ENCODE results near the gene PSG1.
"Not testable (repeated sequence)": the region's sequence is repeated elsewhere in the genome, so short reads cannot be mapped to it uniquely, and the experiment has no call there.

The PSG1 gene

DNA sequence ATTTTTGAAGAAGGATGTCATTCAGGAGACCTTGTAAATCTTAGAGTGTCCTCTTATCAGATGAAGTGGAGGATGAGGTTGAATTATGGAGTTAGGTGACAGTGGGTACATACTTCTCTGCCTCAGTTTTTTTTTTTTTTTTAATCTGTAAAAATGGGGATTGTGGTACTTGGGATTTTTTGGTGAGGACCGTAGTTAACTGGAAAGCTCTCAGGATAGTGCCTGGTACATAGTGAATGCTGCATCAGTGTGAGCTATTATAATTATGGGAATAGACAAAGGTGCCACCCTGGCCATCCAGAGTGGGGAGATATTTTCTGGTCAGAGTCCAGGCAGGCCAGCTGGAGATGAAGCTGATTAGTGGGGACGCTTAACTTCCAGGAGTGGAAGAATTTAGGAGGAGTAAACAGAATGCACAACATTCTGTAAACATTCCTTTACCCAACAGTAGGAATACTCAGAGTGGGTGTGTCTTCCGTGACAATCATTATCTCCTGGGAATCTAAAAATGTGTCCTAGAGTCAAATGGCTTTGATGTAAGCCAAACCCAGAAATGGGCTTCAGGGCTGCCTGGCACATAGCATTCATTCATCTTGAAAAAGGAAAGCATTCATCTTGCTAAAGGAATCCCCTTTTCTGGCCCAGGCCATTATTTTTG, 47.4 kb downstream of the PSG1 start:
- DNase-seq (ENCODE audit: low spot score); in situ Hi-C loops (cut with MboI; ENCODE audit: low sequenced_read_pairs, unreplicated experiment): not testable (repeated sequence)

DNA sequence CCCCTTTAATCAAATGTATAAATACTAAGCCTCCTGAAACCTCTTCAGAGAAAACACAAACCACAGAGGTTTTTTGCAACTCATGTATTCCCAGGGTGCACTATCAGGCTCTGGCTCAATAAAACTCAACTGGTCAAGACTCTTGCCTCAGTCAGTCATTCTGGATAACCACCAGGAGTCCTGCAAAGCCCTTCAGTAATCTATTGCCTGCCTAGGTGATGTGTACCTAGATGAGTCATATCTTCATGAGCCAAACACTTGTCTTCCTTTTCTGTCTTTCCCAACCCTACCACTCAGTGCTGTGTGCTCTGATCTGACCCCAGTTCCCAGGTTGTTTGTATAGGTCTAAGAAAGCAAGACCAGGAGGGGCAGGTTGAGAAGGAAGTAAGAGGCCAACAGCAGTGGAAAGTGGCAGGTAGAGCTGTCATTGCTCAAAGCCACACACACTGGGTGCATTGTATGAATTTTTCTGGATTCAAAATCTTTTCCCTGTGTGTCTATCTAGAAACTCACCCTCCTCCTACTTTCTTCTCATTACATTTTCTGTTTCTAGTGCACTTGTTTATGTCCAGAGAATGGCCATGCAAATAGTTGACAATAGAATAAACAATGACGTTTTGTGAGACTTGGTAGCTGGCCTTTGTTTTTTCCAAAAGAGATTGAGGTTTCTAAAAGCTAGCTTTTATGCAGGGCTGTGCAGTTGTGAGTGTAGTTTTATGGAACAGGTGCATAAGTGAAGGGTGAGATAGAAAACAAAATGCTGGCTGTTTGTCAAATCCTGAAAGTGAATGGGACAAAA, 48.1 kb downstream of the PSG1 start:
- in situ Hi-C loops (cut with MboI; ENCODE audit: low sequenced_read_pairs, unreplicated experiment) = no loop called here

DNA sequence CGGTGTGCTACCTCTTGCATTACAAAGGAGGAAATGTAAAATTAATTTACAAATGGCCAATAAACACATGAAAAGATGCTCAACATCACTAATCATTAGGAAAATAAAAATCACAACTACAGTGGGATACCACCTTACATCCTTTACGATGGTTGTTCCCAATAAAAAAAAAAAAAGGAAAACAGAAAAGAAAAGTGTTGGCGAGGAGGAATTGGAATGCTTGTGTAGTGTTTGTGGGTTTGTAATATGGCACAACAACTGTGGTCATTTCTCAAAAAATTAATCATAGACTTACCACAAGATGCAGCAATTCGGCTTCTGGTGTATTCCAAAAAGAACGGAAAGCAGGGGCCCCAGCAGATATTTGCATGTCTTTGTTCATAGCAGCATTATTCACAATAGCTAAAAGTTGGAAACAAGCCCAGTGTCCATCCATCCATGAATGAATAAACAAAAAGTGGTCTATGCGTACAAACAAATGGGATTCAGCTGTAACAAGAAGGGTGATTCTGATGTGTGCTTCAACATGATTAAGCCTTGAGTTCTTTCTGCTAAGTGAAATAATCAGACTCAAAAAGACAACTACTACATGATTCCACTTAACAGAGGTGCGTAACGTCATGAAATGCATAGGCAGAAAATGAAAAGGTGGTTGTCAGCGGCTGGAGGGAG, 58.1 kb downstream of the PSG1 start:
- in situ Hi-C loops (cut with MboI; ENCODE audit: low sequenced_read_pairs, unreplicated experiment); DNase-seq (ENCODE audit: low spot score): not testable (repeated sequence)

More for the DNA sequence above, 48.1 kb downstream of the PSG1 start:
- TF ChIP-seq, protein P1, sequence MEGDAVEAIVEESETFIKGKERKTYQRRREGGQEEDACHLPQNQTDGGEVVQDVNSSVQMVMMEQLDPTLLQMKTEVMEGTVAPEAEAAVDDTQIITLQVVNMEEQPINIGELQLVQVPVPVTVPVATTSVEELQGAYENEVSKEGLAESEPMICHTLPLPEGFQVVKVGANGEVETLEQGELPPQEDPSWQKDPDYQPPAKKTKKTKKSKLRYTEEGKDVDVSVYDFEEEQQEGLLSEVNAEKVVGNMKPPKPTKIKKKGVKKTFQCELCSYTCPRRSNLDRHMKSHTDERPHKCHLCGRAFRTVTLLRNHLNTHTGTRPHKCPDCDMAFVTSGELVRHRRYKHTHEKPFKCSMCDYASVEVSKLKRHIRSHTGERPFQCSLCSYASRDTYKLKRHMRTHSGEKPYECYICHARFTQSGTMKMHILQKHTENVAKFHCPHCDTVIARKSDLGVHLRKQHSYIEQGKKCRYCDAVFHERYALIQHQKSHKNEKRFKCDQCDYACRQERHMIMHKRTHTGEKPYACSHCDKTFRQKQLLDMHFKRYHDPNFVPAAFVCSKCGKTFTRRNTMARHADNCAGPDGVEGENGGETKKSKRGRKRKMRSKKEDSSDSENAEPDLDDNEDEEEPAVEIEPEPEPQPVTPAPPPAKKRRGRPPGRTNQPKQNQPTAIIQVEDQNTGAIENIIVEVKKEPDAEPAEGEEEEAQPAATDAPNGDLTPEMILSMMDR (IDR thresholded peaks at IDR 0.05; ENCODE audit: borderline replicate concordance, control extremely low read depth, extremely low read depth, insufficient read depth, missing control alignments) = no peak
- DNase-seq (ENCODE audit: low spot score) = no peak

DNA sequence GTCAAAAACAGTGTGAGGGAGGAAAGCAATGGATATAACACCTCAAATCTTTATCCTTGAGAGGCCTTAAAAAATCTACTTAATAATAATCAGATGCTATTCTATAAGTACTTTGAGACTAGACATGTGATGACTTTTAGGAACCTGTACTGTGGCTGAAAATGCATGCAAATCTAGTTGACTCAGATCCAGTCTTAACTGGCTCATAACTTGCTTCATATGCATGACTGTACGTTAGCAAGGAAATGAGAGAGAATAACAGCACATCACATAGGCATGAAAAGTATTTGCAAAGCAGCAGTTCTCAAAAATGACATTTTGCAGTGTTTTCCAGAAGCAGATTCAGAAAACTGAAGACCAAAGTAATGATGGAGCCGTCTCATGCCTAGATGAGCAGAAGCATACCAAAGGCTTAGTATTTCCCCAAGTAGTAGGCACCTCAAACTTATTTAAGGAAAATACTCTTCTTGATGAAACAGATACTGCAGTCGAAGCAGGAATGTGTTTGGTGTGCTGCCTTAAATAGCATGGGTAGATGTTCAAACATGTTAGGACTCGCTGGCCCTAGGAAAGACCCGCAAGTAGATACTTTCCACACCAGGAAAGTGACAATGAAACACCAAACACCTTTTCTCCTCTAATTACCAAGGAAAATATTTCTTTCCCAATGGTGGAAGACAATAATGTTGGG, 59.4 kb downstream of the PSG1 start:
- DNase-seq (ENCODE audit: low spot score); in situ Hi-C loops (cut with MboI; ENCODE audit: low sequenced_read_pairs, unreplicated experiment): not testable (repeated sequence)

DNA sequence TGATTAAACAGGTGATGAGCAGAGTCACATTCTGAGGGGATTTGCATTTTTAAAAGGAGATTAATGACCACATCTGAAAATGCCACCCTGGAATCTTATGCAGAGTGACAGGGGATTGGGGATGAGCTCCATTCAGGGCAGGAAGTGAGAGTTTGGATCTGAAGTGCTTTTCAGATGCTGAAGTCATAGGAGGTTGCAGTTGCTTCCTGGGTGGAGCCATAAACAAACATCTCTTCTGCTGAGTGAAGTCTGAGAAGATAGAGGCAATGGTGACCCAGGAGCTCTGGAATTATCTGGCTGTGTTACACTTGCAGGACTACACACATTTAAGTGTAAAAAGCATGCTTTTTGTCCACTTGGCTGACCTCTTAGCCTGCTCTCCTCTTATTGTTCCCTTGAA, 62.6 kb downstream of the PSG1 start:
- in situ Hi-C loops (cut with MboI; ENCODE audit: low sequenced_read_pairs, unreplicated experiment) = no loop called here
- no peak for DNase-seq (ENCODE audit: low spot score)
- TF ChIP-seq, protein P1 (IDR thresholded peaks at IDR 0.05; ENCODE audit: borderline replicate concordance, control extremely low read depth, extremely low read depth, insufficient read depth, missing control alignments) = no peak

All from GM13976 (cell line).